HG03108 (cell line): Measurements from ENCODE around the gene H6PD.
A peak's percentile ranks its signal among the peaks of the same experiment; 100 is the strongest.

Experiments
- ATAC-seq: cut with Tn5 transposase; IDR thresholded peaks from one replicate; pipeline ENCODE4 v1.9.1; 2021; ENCODE audit warnings: moderate library complexity; ENCODE audit not compliant: unreplicated experiment

The H6PD gene

GRCh38 chr1:9234223-9235095, at the start of gene H6PD:
Gene H6PD (plus strand): TSS chr1:9234774. CDS start chr1:9244935, 10,161 bp downstream.
- peak; percentile 64 for ATAC-seq

- ATAC-seq: no peak
Observed at GRCh38 chr1:9186082-9186859, 48.3 kb upstream of the H6PD start.

GRCh38 chr1:9187004-9187403, 47.6 kb upstream of the H6PD start:
- ATAC-seq: no peak

- ATAC-seq: no peak
Observed at GRCh38 chr1:9190234-9190633, 44.3 kb upstream of the H6PD start.

- ATAC-seq: no peak
Observed at GRCh38 chr1:9191231-9191630, 43.3 kb upstream of the H6PD start.

GRCh38 chr1:9192578-9193232, 41.9 kb upstream of the H6PD start:
- no peak for ATAC-seq

- no peak for ATAC-seq
Observed at GRCh38 chr1:9193233-9193625, 41.3 kb upstream of the H6PD start.

GRCh38 chr1:9194024-9194423, 40.5 kb upstream of the H6PD start:
- no peak for ATAC-seq

GRCh38 chr1:9195651-9196050, 38.9 kb upstream of the H6PD start:
- no peak for ATAC-seq

GRCh38 chr1:9196129-9197040, 38.2 kb upstream of the H6PD start:
- ATAC-seq: peak; percentile 50

- no peak for ATAC-seq
Observed at GRCh38 chr1:9197186-9198099, 37.1 kb upstream of the H6PD start.

- no peak for ATAC-seq
Observed at GRCh38 chr1:9198538-9199361, 35.8 kb upstream of the H6PD start.

GRCh38 chr1:9200441-9200840, 34.1 kb upstream of the H6PD start:
- no peak for ATAC-seq

- no peak for ATAC-seq
Observed at GRCh38 chr1:9201401-9202239, 33.0 kb upstream of the H6PD start.

- no peak for ATAC-seq
Observed at GRCh38 chr1:9202240-9202870, 32.2 kb upstream of the H6PD start.

- ATAC-seq: no peak
Observed at GRCh38 chr1:9203511-9203982, 31.0 kb upstream of the H6PD start.

GRCh38 chr1:9204156-9204720, 30.3 kb upstream of the H6PD start:
- no peak for ATAC-seq
